Ovary (tissue), 3 donors: Measurements from ENCODE around the gene FRY.

Source experiments
- CTCF ChIP-seq, 3 donors: fragments of 450-650 bp in 2 of 3; fragments of 200-600 bp in 1 of 3; IDR thresholded peaks; one replicate each; pipeline versions ENCODE4 v1.5.1 to v1.8.0; 2016 to 2022; ENCODE audit warnings: antibody characterized with exemption in 3 of 3, mild to moderate bottlenecking in 1 of 3
- EP300 ChIP-seq: sonication (generic); formaldehyde crosslinking; IDR thresholded peaks from one replicate; pipeline ENCODE4 v1.6.1; 2017; ENCODE audit warnings: antibody characterized with exemption
- POLR2A ChIP-seq: fragments of 450-650 bp; IDR thresholded peaks from one replicate; pipeline ENCODE4 v1.6.1; 2017; ENCODE audit warnings: antibody characterized with exemption, mild to moderate bottlenecking, moderate library complexity
- donor health status: DM: no; HTN: no; CAD: no.

GRCh38 chr13:32247887-32248286 is 216.3 kb downstream of the FRY start:
- no peak for TF ChIP-seq POLR2A
- no peak for TF ChIP-seq EP300
- TF ChIP-seq CTCF (IDR thresholded peaks at IDR 0.05) = no peak
